Fibroblast of villous mesenchyme (primary cell): ENCODE data around the gene PARN. TPM values are rescaled to one million over a fixed set of nuclear protein-coding genes. Genes with fewer than 3 reads are reported as not detected.

ENCODE experiments used
- DNase-seq: peaks from one replicate; pipeline ENCODE4 v3.0.0-alpha.2; 2010; ENCODE audit warnings: low read depth
- H3K4me3 ChIP-seq: 2 replicates; pipeline ENCODE4 v1.5.1; 2011; ENCODE audit warnings: low read depth, mild to moderate bottlenecking, low read length
- total RNA-seq: library from RNA; depleted of rRNA; stranded (reverse); fragments of >200 nt; gene quantifications from 2 replicates; pipeline ENCODE4 v1.2.3, GENCODE V29; 2012
- TF ChIP-seq, protein P1 (sequence below): IDR thresholded peaks from 2 replicates; pipeline ENCODE4 v1.5.1; 2012; ENCODE audit warnings: low read depth, mild to moderate bottlenecking, low read length; ENCODE audit not compliant: insufficient read depth

The PARN gene
- total RNA-seq, 1 donor: 35.4 TPM

DNA sequence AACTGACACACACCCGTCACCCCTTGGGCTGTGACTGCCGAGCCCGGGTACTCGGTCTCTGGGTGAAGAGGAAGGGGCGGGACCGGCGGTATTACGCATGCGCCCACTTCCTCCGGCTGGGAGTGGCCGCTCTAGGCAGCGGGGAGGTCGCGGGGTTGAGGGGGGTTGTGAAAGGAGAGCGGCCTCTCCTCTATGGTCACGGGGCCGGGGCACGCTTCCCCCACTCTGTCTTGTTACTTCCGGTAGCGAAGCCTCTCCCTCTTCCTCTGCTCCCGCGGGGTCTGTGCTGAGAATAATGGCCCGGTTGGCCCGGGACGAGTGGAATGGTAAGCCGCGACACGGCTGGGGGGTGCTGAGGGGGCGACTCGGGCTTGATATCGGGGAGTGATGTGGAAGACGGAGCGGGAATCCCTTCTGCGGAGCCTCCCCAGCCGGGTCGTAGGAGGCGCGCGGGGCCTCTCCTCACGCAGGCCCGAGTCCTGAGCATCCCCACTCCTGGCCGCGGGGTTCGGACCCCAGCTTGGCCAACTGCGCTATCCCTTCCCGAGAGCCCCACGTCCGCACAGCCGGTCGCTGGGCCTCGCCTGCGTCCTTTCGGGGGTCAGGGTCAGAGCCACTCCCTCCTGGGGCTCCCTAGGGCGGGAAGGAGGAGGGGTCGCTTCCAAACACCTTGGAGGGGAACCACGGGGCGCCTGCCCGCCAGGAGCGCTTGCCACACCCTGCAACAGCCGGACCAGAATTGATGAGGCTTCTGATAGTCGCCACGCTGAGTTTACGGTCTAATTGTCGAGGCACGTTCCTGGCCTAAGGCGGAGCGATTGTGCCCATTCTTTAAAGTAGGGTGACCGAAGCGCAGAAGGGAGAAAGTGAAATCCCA, 2.9 kb upstream of the PARN start, which contains the start of gene BFAR:
BFAR (plus strand) TSS at position 259 of the 877 bp plus-strand sequence. CDS start 11,396 bp downstream, outside the sequence.
- H3K4me3 ChIP-seq: peak within 1 kb of the TSS; percentile 90
- TF ChIP-seq, protein P1, sequence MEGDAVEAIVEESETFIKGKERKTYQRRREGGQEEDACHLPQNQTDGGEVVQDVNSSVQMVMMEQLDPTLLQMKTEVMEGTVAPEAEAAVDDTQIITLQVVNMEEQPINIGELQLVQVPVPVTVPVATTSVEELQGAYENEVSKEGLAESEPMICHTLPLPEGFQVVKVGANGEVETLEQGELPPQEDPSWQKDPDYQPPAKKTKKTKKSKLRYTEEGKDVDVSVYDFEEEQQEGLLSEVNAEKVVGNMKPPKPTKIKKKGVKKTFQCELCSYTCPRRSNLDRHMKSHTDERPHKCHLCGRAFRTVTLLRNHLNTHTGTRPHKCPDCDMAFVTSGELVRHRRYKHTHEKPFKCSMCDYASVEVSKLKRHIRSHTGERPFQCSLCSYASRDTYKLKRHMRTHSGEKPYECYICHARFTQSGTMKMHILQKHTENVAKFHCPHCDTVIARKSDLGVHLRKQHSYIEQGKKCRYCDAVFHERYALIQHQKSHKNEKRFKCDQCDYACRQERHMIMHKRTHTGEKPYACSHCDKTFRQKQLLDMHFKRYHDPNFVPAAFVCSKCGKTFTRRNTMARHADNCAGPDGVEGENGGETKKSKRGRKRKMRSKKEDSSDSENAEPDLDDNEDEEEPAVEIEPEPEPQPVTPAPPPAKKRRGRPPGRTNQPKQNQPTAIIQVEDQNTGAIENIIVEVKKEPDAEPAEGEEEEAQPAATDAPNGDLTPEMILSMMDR: no peak
- DNase-seq: peak; percentile 98

DNA sequence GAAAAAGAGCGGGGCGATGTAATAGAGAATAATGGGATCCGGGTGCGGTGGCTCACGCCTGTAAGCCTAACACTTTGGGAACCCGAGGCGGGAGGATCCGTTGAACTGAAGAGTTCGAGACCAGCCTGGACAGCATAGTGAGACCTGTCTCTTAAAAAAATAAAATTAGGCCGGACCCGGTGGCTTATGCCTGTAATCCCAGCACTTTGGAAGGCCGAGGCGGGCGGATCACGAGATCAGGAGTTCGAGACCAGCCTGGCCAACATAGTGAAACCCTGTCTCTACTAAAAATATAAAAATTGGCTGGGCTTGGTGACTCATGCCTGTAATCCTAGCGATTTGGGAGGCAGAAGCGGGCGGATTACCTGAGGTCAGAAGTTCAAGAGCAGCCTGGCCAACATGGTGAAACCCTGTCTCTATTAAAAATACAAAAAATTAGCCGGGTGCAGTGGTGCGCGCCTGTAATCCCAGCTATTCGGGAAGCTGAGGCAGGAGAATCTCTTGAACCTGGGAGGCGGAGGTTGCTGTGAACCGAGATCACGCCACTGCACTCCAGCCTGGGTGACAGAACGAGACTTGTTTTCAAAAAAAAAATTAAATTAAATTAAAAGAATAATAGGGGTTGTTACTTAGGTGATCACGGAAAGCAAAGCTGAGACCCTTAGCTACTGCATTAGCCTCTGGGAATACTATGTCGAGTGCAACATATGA, 715 bp upstream of the PARN start:
- DNase-seq: peak; percentile 67
- H3K4me3 ChIP-seq: peak overlapping the region; percentile 51

DNA sequence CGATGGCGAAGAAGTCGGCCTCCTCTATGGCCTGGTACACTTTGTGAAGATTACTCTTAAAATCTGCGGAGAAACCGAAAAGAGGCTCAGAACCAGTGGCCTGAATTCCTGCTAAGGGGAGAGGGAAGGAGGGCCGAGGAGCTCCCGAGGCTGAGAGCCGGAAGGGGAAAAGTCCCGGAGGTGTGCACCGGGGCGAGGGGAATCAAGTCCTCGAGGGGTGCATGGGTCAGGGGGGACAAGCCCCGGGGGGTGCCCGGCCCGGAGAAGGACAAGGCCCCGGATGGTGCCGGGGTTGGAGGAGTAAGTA, 495 bp downstream of the PARN start:
- peak overlapping the region; percentile 93 for H3K4me3 ChIP-seq
- TF ChIP-seq, protein P1: no peak
- peak; percentile 17 for DNase-seq

DNA sequence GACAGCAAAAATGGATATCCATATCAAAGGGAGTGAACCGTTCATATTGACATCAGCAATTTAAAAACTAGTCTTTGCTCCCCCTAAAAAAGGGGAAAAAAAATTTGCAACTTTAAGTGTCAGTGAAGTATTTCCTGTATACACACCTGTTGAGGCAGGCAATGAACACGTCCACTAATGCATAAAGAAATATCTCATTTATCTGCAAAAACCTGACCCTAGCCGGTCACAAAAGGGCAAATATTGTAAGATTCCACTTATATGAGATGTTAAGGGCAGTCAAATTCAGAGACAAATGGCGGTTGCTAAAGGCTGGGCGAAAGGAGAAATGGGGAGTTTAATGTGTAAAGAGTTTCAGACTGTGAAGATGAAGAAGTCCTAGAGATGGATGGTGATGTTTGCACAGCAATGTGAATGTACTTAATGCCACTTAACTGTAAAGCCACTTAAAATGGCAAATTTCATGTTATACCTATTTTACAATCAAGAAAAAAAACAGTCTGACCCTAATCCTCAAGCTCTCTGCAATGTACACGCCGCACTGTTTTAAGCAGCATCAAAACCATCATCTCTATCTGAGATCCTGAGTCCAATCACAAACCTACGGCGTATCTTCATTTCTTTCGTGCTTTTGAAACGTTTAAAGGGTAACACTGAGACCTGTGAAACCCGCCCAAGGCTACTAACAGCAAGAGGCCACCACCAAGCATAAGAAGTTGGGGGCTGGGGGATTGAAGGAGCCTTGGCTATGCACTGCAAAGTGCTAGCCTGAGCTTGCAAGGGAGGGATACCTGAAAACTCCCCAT, 1.1 kb downstream of the PARN start:
- H3K4me3 ChIP-seq: peak overlapping the region; percentile 93
- TF ChIP-seq, protein P1: no peak
- no peak for DNase-seq

DNA sequence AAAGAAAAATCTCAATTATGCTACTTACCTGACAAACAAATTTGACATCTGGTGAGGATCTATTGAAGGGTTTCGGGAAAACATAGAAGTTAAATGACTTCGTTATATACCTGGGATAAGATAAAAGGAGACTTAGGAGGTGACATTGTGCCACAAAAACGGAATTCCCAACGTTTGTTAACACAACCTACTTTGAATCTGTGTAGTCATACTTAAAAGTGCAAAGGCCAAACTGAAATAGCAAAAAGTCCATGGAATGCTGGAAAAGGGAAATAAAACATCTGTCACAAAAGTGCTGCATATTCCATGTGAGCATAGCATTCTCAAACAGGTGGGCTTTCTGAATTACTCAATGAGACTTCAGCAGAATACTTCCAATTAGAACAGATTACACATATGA, 3.0 kb downstream of the PARN start:
- DNase-seq: no peak
- TF ChIP-seq, protein P1: no peak
- H3K4me3 ChIP-seq: no peak overlapping the region

DNA sequence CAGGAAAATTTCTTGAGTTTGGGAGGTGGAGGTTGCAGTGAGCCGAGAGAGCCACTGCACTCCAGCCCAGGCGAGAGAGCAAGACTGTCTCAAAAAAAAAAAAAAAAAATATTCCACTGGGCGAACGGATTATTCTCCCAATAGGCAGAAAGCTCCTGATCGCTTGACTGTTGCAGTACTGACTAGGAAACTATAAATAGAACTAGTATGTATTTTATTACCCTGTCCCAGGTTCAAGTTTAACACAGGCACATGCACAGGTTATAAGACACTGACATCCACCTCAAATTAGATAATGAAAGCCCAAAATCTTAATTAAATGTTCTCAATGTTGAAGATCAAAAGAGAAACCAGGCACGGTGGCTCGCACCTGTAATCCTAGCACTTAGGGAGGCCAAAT, 11.5 kb downstream of the PARN start:
- TF ChIP-seq, protein P1: no peak
- H3K4me3 ChIP-seq: no peak overlapping the region

DNA sequence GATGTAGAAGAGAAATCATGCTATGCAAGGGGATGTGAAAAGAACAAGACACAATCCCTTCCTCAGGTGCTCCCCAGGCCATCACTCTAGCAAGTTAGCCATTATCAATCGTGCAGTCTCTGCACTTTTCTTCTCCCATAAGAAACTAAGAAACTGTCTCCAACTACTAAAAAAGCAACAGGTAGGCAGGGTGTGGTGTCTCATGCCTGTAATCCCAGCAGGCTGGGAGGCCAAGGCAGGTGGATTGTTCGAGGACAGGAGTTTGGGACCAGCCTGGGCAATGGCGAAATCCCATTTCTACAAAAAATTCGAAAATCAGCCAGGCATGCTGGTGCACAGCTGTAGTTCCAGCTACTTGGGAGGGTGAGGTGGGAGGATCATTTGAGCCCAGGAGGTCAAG, 13.8 kb downstream of the PARN start:
- TF ChIP-seq, protein P1: no peak
- no peak for DNase-seq
- H3K4me3 ChIP-seq: no peak overlapping the region

More for the DNA sequence above, 11.5 kb downstream of the PARN start:
- DNase-seq: no peak
